B cell (primary cell): ENCODE measurements around the gene C11orf54. TPM values are rescaled to one million over a fixed set of nuclear protein-coding genes. Genes with fewer than 3 reads are reported as not detected.

ENCODE experiments used
- ATAC-seq: fragments of 200-7000 bp; cut with Tn5 transposase; one replicate; pipeline ENCODE4 v1.10.0; 2021; ENCODE audit warnings: low read depth, mild to moderate bottlenecking, moderate number of reproducible peaks, moderate library complexity
- CTCF ChIA-PET: fragments of 350-600 bp; sonication (Branson Sonifier 250); formaldehyde crosslinking; loops from one replicate; lab custom pipeline; 2021; ENCODE audit warnings: antibody characterized with exemption, inconsistent platforms; lab: Charles Lee
- POLR2A ChIA-PET: fragments of 350-600 bp; sonication (Branson Sonifier 250); formaldehyde crosslinking; loops from one replicate; lab custom pipeline; 2021; ENCODE audit warnings: antibody characterized with exemption; lab: Charles Lee
- DNase-seq: peaks from one replicate; pipeline ENCODE4 v3.0.0; 2013
- H2AFZ ChIP-seq: 2 replicates; pipeline ENCODE4 v1.6.1; 2012; ENCODE audit warnings: mild to moderate bottlenecking, low read depth, low read length; ENCODE audit not compliant: insufficient read depth, poor library complexity, severe bottlenecking
- H3K27ac ChIP-seq, 2 donors: 1 replicate in 1 of 2; 2 replicates in 1 of 2; pipeline ENCODE4 v1.5.1; 2012 to 2013; ENCODE audit warnings: low read length in 2 of 2, mild to moderate bottlenecking in 2 of 2, moderate library complexity in 1 of 2
- H3K27me3 ChIP-seq, 4 experiments: fragments of 200-600 bp in 1 of 4; sonication (generic) in 1 of 4; replicated peaks in 1 of 4; 1 replicate in 2 of 4; 2 replicates in 2 of 4; pipeline versions ENCODE4 v1.6.1 to v1.7.0; 2013 to 2016; ENCODE audit warnings: low read length in 3 of 4, mild to moderate bottlenecking in 2 of 4, mixed read lengths in 1 of 4, moderate library complexity in 1 of 4; ENCODE audit not compliant: insufficient read depth in 4 of 4, control insufficient read depth in 3 of 4; ENCODE audit errors: control extremely low read depth in 1 of 4
- H3K36me3 ChIP-seq, 2 experiments: replicated peaks in 1 of 2; 1 replicate in 1 of 2; 2 replicates in 1 of 2; pipeline versions ENCODE4 v1.6.1 to v1.7.1; 2013; ENCODE audit warnings: low read length in 1 of 2; ENCODE audit not compliant: insufficient read depth in 2 of 2, control insufficient read depth in 1 of 2; ENCODE audit errors: control extremely low read depth in 1 of 2, extremely low read depth in 1 of 2
- H3K4me1 ChIP-seq, 2 donors: fragments of 200-600 bp in 1 of 2; sonication (generic) in 1 of 2; 1 replicate in 1 of 2; 2 replicates in 1 of 2; pipeline versions ENCODE4 v1.5.1 to v1.6.1; 2013 to 2017; ENCODE audit warnings: low read length in 2 of 2; ENCODE audit not compliant: control insufficient read depth in 2 of 2, insufficient read depth in 2 of 2
- H3K4me2 ChIP-seq: replicated peaks from 2 replicates; pipeline ENCODE3; 2012; ENCODE audit warnings: mild to moderate bottlenecking, low read depth, low read length; ENCODE audit not compliant: poor library complexity, severe bottlenecking
- H3K4me3 ChIP-seq, 5 experiments: fragments of 200-600 bp in 1 of 5; sonication (generic) in 1 of 5; 1 replicate in 3 of 5; 2 replicates in 2 of 5; pipeline versions ENCODE4 v1.5.1 to v1.7.0; 2011 to 2016; ENCODE audit warnings: low read length in 4 of 5, mild to moderate bottlenecking in 4 of 5, low read depth in 2 of 5, control low read depth in 1 of 5, moderate library complexity in 1 of 5; ENCODE audit not compliant: insufficient read depth in 1 of 5; ENCODE audit errors: control extremely low read depth in 1 of 5, extremely low read depth in 1 of 5
- H3K79me2 ChIP-seq: fragments of 200-600 bp; sonication (generic); one replicate; pipeline ENCODE4 v1.6.0; 2016; ENCODE audit warnings: low read length; ENCODE audit not compliant: control insufficient read depth, insufficient read depth
- H3K9ac ChIP-seq: fragments of 200-600 bp; sonication (generic); 2 replicates; pipeline ENCODE4 v1.6.1; 2017; ENCODE audit warnings: mild to moderate bottlenecking, low read length, moderate library complexity
- H3K9me3 ChIP-seq, 3 donors: one replicate each; pipeline versions ENCODE4 v1.6.1 to v1.7.1; 2013; ENCODE audit warnings: low read length in 2 of 3; ENCODE audit not compliant: control insufficient read depth in 2 of 3, insufficient read depth in 1 of 3; ENCODE audit errors: control extremely low read depth in 1 of 3
- H4K20me1 ChIP-seq: 2 replicates; pipeline ENCODE4 v1.6.0; 2012; ENCODE audit warnings: mild to moderate bottlenecking, low read length; ENCODE audit not compliant: insufficient read depth, control insufficient read depth, poor library complexity, severe bottlenecking
- H3K27ac Mint-ChIP-seq: one replicate; pipeline ENCODE4 v1.8.0; 2021; ENCODE audit warnings: mixed read lengths
- H3K27me3 Mint-ChIP-seq: one replicate; pipeline ENCODE4 v1.8.0; 2021; ENCODE audit warnings: mixed read lengths
- H3K4me1 Mint-ChIP-seq: one replicate; pipeline ENCODE4 v1.8.0; 2021; ENCODE audit warnings: mixed read lengths
- H3K4me3 Mint-ChIP-seq: one replicate; pipeline ENCODE4 v1.8.0; 2021; ENCODE audit warnings: mixed read lengths
- H3K9me3 Mint-ChIP-seq: one replicate; pipeline ENCODE4 v1.8.0; 2022; ENCODE audit warnings: mixed read lengths; ENCODE audit not compliant: insufficient read depth
- CTCF ChIP-seq: fragments of 200-600 bp; IDR thresholded peaks from one replicate; pipeline ENCODE4 v1.8.0; 2022; ENCODE audit warnings: antibody characterized with exemption, mild to moderate bottlenecking
- EZH2 ChIP-seq: IDR thresholded peaks from 2 replicates; pipeline ENCODE4 v1.6.1; 2012; ENCODE audit warnings: borderline replicate concordance, low read depth, mild to moderate bottlenecking, moderate library complexity, low read length; ENCODE audit not compliant: insufficient read depth, poor library complexity, severe bottlenecking
- WGBS: methylation state at CpG from one replicate; pipeline ENCODE4 v1.1.5; 2013; ENCODE audit warnings: missing lambda C conversion rate; ENCODE audit not compliant: insufficient coverage; 5-methylcytosine and 5-hydroxymethylcytosine counted together
- intact Hi-C: fragments of 100-400 bp; cut with micrococcal nuclease; formaldehyde crosslinking; loops from one replicate; pipeline ENCODE4 v1.10.0; 2022
- polyA plus RNA-seq: library from polyadenylated mRNA; depleted of rRNA; stranded (reverse); fragments of >200 nt; gene quantifications from 2 replicates; pipeline ENCODE4 v1.2.3, GENCODE V29; 2012
- total RNA-seq, 2 donors: library from RNA; stranded (reverse); fragments of 120-200 nt in 1 of 2; gene quantifications; 1 replicate in 1 of 2; 2 replicates in 1 of 2; pipeline versions ENCODE4 v1.2.3 to v1.2.4, GENCODE V29; 2013 to 2022

The C11orf54 gene
- total and polyA plus RNA-seq, 2 donors (not counting 1 experiment from before 2014, with no cell fraction given): 9.2 to 38.9 TPM

GRCh38 chr11:93746101-93746500 lies 4.6 kb downstream of the C11orf54 start:
- Histone ChIP-seq H3K9me3 (no peaks in the 10 kb centered on the region), H3K27me3 (no peaks in the 10 kb centered on the region), H3K27ac (no peak overlapping the region), H3K36me3 (peaks cover 2 to 5% of the 10 kb centered on the region in 2 experiments), H3K79me2 (peaks cover 36% of the 10 kb centered on the region), H3K4me2 (no peak overlapping the region), H3K4me1 (peaks cover 5 to 9% of the 10 kb centered on the region in 2 donors), H3K4me3 (no peak overlapping the region), H4K20me1 (no peaks in the 10 kb centered on the region), H2AFZ (no peak overlapping the region), H3K9ac (no peak overlapping the region)
- Mint-ChIP-seq H3K27ac (no peak overlapping the region), H3K9me3 (no peaks in the 10 kb centered on the region), H3K27me3 (no peaks in the 10 kb centered on the region), H3K4me1 (peaks cover 23% of the 10 kb centered on the region), H3K4me3 (no peak overlapping the region)
- no peak for TF ChIP-seq EZH2
- no peak for TF ChIP-seq CTCF
- POLR2A ChIA-PET: no interaction called here
- CTCF ChIA-PET: no interaction called here
- DNase-seq (no peak), ATAC-seq (no peak)
- intact Hi-C loops: loop anchor here (10.0 kb wide), 1 partner anchor 551 kb away; the partner anchor contains the start of gene SLC36A4
- WGBS: no CpG with 5 or more reads among the region's 2 CpGs

GRCh38 chr11:93747122-93747521 lies 5.7 kb downstream of the C11orf54 start:
- Histone ChIP-seq H3K27me3 (no peaks in the 10 kb centered on the region), H2AFZ (no peak overlapping the region), H4K20me1 (no peaks in the 10 kb centered on the region), H3K27ac (no peak overlapping the region), H3K4me1 (peaks cover 3 to 6% of the 10 kb centered on the region in 2 donors), H3K4me3 (no peak overlapping the region), H3K79me2 (peaks cover 26% of the 10 kb centered on the region), H3K4me2 (no peak overlapping the region), H3K9ac (no peak overlapping the region), H3K9me3 (no peaks in the 10 kb centered on the region), H3K36me3 (peaks cover 4 to 7% of the 10 kb centered on the region in 2 experiments)
- Mint-ChIP-seq H3K4me1 (peaks cover 19% of the 10 kb centered on the region), H3K4me3 (no peak overlapping the region), H3K27ac (no peak overlapping the region), H3K27me3 (no peaks in the 10 kb centered on the region), H3K9me3 (no peaks in the 10 kb centered on the region)
- TF ChIP-seq EZH2: no peak
- no peak for TF ChIP-seq CTCF
- DNase-seq (no peak), ATAC-seq (no peak)
- WGBS: no CpG with 5 or more reads among the region's 1 CpG
- ChIA-PET CTCF (no interaction called here), POLR2A (no interaction called here)
- intact Hi-C loops: loop anchor here (10.0 kb wide), 1 partner anchor 552 kb away; the partner anchor contains the start of gene SLC36A4
